ENCODE measurements around the gene LHFPL2. TPM values are rescaled to one million over a fixed set of nuclear protein-coding genes. Genes with fewer than 3 reads are reported as not detected.

The LHFPL2 gene
- total RNA-seq, 1 experiment from 2014 or later: 49.7 TPM

- Histone ChIP-seq H3K36me3 (ENCODE audit: control insufficient read depth, insufficient read depth, low read length) (peaks cover 2% of the 10 kb centered on the region; the same call in 1 of the 2 replicates), H3K4me3 (ENCODE audit: low read depth, low read length) (no peak overlapping the region), H3K4me1 (no peaks in the 10 kb centered on the region), H3K27me3 (replicated peaks; ENCODE audit: control insufficient read depth, insufficient read depth, low read length) (no peaks in the 10 kb centered on the region), H3K9me3 (no peaks in the 10 kb centered on the region)
- H3K36me3 Mint-ChIP-seq (ENCODE audit: insufficient read depth, unreplicated experiment): peaks cover 46% of the 10 kb centered on the region
- no peaks in the 10 kb centered on the region for H3K27me3 Mint-ChIP-seq (ENCODE audit: insufficient read depth, unreplicated experiment)
- TF ChIP-seq CTCF (IDR thresholded peaks at IDR 0.05; ENCODE audit: insufficient read depth in 1 of 2, low read depth in 1 of 2, low read length in 1 of 2, severe bottlenecking in 1 of 2, unreplicated experiment in 1 of 2): no peak
- BruUV-seq (replicated peaks): no TSS peak
- no peak for DNase-seq
- ChIA-PET POLR2A (no interaction called here), CTCF (no interaction called here)
- no peaks in the 10 kb centered on the region for H3K9me3 Mint-ChIP-seq (ENCODE audit: unreplicated experiment)
- H3K27ac Mint-ChIP-seq (ENCODE audit: unreplicated experiment): no peak overlapping the region
- H3K4me3 Mint-ChIP-seq (ENCODE audit: unreplicated experiment): no peak overlapping the region
- no peaks in the 10 kb centered on the region for H3K4me1 Mint-ChIP-seq (ENCODE audit: low read depth, unreplicated experiment)
- intact Hi-C loops (cut with micrococcal nuclease; ENCODE audit: unreplicated experiment): no loop called here
These were observed 164.6 kb downstream of the LHFPL2 start for GRCh38 chr5:78483809-78484521.

GRCh38 chr5:78482948-78483347 lies 165.6 kb downstream of the LHFPL2 start:
- no peaks in the 10 kb centered on the region for H3K9me3 ChIP-seq
- no peak overlapping the region for H3K4me3 ChIP-seq (ENCODE audit: low read depth, low read length)
- TF ChIP-seq CTCF (IDR thresholded peaks at IDR 0.05; ENCODE audit: insufficient read depth in 1 of 2, low read depth in 1 of 2, low read length in 1 of 2, severe bottlenecking in 1 of 2, unreplicated experiment in 1 of 2): no peak
- no peak for DNase-seq
- H3K4me1 Mint-ChIP-seq (ENCODE audit: low read depth, unreplicated experiment): no peaks in the 10 kb centered on the region
- peaks cover 36% of the 10 kb centered on the region for H3K36me3 Mint-ChIP-seq (ENCODE audit: insufficient read depth, unreplicated experiment)
- intact Hi-C loops (cut with micrococcal nuclease; ENCODE audit: unreplicated experiment): no loop called here
- H3K27ac Mint-ChIP-seq (ENCODE audit: unreplicated experiment): no peak overlapping the region
- no peaks in the 10 kb centered on the region for H3K9me3 Mint-ChIP-seq (ENCODE audit: unreplicated experiment)
- peaks cover 2% of the 10 kb centered on the region; the same call in 1 of the 2 replicates for H3K36me3 ChIP-seq (ENCODE audit: control insufficient read depth, insufficient read depth, low read length)
- CTCF ChIA-PET: no interaction called here
- no peaks in the 10 kb centered on the region for H3K27me3 Mint-ChIP-seq (ENCODE audit: insufficient read depth, unreplicated experiment)
- no peak overlapping the region for H3K4me3 Mint-ChIP-seq (ENCODE audit: unreplicated experiment)
- BruUV-seq (replicated peaks): no TSS peak
- POLR2A ChIA-PET: no interaction called here
- H3K27me3 ChIP-seq (replicated peaks; ENCODE audit: control insufficient read depth, insufficient read depth, low read length): no peaks in the 10 kb centered on the region
- H3K4me1 ChIP-seq: no peaks in the 10 kb centered on the region

GRCh38 chr5:78476795-78477194 lies 171.8 kb downstream of the LHFPL2 start:
- intact Hi-C loops (cut with micrococcal nuclease; ENCODE audit: unreplicated experiment): no loop called here
- no peaks in the 10 kb centered on the region for H3K9me3 ChIP-seq
- POLR2A ChIA-PET: no interaction called here
- no peaks in the 10 kb centered on the region for H3K36me3 Mint-ChIP-seq (ENCODE audit: insufficient read depth, unreplicated experiment)
- CTCF ChIA-PET: no interaction called here
- no TSS peak for BruUV-seq (replicated peaks)
- H3K4me3 Mint-ChIP-seq (ENCODE audit: unreplicated experiment): no peak overlapping the region
- no peaks in the 10 kb centered on the region for H3K4me1 Mint-ChIP-seq (ENCODE audit: low read depth, unreplicated experiment)
- no peaks in the 10 kb centered on the region for H3K27me3 Mint-ChIP-seq (ENCODE audit: insufficient read depth, unreplicated experiment)
- no peaks in the 10 kb centered on the region for H3K9me3 Mint-ChIP-seq (ENCODE audit: unreplicated experiment)
- no peaks in the 10 kb centered on the region for H3K27me3 ChIP-seq (replicated peaks; ENCODE audit: control insufficient read depth, insufficient read depth, low read length)
- no peak for TF ChIP-seq CTCF (IDR thresholded peaks at IDR 0.05; ENCODE audit: insufficient read depth in 1 of 2, low read depth in 1 of 2, low read length in 1 of 2, severe bottlenecking in 1 of 2, unreplicated experiment in 1 of 2)
- H3K4me3 ChIP-seq (ENCODE audit: low read depth, low read length): no peak overlapping the region
- no peak overlapping the region for H3K27ac Mint-ChIP-seq (ENCODE audit: unreplicated experiment)
- no peaks in the 10 kb centered on the region for H3K4me1 ChIP-seq
- DNase-seq: no peak
- no peaks in the 10 kb centered on the region for H3K36me3 ChIP-seq (ENCODE audit: control insufficient read depth, insufficient read depth, low read length)

Measured in Caco-2 (cell line).